HG03103 (cell line): ENCODE data around the gene JAZF1.

ENCODE experiments used
- ATAC-seq: cut with Tn5 transposase; IDR thresholded peaks from one replicate; pipeline ENCODE4 v1.9.1; 2021; ENCODE audit warnings: low read depth; ENCODE audit not compliant: unreplicated experiment

Gene JAZF1

GRCh38 chr7:28081016-28081415 lies 99.6 kb downstream of the JAZF1 start:
- no peak for ATAC-seq

DNA sequence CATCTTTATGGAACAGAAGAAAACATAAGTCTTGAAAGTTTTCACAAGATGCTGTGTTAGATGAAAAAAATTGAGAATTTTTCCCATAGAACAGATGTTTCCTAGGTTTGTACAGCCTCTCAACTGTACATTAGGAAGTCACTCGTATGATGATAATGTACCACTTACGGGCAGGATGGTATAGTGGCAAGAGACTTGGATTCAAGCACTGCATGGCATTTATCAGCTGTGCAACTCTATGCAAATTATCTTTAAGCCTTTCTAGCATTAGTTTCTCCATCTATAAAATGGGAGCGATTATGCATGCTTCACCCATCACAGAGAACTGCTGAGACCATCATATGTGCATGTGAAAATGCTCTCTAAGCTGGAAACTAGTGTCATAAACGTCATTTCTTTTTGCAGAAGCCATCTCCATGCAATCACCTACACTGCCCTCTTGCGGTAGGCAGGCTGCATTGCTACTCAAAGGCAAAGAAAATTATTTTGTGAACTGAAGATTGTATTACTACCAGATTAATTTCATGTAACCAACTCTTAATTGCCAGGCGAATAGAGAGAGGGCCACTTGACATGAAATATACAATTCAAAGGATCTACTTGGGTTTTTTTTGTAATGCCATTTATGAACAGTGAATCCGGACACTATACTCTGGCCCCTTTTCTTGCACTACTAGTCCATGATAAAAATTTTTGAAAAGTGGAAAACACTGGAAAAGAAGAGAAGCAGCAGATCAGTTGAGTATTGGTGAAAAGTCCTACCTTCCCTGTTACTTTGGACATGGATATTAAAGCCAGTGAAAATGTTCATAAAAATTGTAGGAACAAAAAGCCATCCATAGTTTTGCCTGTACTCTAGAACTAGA lies 102.3 kb downstream of the JAZF1 start:
- ATAC-seq, result peak; percentile 60

DNA sequence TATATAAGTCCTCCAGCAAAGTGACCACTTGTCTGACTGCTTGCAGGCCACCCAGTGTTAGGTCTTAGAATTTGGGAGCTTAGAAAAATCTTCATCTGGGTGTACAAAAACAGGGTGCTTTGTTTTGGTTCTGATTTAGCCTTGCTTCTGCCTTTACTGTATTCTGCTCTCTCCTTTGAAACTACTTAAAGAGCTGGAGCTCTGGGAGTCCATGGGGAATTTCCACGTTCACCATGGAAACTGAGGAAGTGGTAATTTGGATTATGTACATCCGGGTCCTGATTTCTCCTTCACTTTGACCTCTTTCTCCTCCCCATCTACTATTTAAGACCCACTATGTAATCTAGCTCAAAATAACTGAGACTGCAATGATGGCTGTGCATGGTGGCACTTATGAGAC lies 103.0 kb downstream of the JAZF1 start:
- ATAC-seq, result no peak

DNA sequence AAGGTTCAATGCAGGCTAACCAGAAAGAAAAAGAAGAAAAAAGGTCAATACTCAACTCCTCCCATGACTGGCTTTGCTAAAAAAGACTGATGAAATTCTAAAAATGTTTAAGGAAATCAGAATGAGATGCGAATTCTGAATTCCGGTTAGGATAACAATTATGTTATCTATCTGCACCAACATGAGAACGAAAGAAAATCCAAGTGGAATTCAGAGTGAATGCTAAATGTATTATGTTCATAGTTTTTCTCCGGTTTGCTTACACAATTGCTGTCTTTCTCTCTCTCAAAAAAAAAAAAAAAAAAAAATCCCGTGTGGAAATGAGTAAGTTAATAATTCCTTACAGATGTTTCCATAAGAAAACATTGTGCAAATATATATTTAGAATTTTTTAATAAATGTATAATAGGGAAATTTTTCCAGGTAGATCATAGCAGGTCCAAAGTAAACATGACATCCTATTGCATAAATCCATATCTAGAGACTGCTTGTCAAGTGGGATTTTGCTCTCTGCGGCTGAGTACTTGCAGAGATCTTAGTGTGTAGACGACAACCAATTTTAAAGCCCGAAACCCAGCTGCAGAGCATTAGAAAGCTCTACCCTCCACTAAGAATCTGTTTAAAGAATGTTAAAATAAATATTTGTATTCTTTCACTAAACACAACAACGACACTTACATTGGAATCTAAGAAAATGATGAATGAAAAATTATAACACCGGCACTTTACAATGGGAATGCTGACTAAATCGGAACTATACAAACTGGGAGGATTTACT lies 104.0 kb downstream of the JAZF1 start:
- no peak for ATAC-seq

DNA sequence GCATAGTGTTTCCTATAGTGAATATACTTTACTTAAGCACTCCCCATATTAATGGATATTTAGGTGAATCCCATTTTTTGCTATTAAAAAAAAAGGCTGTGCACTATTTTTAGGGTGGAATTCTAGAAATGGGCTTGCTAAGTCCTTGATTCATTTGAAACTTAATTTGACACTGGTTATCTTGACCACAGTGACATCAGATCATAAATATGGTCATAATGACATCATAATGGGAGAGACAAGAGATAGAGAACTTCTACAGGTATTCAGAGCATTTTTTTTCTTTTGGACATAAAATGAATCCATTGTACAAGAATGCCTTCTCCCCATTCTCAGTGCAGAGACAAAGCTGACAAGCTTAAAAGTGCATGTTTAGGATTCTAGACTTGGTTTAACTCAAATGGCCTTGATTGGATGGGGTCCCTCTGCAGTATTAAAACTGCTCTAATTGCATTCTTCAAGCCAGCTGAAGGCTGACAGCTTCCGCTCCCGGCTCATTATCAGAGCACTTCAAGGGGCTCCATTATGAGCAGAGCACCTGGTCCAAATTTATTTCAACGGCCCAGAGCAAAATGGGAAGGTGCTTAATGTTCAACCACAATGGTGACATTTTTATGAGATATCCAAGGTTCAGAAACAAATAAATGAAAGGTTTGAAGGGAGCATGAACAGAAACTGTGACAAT lies 104.8 kb downstream of the JAZF1 start:
- no peak for ATAC-seq

GRCh38 chr7:28072876-28073514 lies 107.6 kb downstream of the JAZF1 start:
- ATAC-seq, result no peak

DNA sequence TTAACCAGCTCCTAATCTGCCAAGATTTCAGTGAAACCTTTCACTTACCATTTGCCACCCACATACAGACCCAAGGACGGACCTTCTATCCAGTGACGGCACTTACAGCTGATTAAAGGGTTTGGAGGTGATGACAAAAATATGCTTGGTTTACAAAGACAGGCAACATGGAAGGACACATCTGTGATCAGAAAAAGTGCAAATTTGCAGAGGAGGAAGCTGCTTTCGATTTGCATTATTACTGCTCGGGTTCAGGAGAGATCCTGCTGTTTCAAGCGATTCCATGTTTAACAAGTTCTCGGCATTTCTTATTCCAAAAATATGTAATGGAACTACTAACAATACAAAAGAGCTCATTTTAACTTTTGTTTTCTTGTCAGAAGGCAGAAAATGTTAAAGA lies 109.0 kb downstream of the JAZF1 start:
- no peak for ATAC-seq

GRCh38 chr7:28070297-28071055 lies 110.1 kb downstream of the JAZF1 start:
- no peak for ATAC-seq

DNA sequence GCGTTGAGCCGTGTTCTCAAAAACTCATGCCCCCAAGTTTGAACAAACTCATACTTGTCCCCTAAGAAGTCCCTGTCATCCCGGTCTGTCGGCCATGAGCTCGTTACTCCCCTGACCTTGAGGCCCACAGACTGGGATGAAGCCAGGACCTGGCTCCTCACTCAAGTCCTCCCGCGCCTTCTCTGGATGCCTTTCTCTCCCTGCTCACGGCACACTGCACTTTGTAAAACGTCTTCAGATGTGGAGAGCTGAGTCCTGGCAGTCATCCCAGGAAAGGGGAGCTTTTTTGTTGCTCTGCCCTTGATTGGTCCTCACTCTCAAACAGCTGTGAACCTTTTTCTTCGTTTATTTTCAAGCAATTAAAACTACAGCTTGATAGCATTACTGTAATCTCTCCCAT lies 110.8 kb downstream of the JAZF1 start:
- no peak for ATAC-seq

- ATAC-seq, result no peak
Observed at GRCh38 chr7:28069388-28069787, 111.2 kb downstream of the JAZF1 start.

DNA sequence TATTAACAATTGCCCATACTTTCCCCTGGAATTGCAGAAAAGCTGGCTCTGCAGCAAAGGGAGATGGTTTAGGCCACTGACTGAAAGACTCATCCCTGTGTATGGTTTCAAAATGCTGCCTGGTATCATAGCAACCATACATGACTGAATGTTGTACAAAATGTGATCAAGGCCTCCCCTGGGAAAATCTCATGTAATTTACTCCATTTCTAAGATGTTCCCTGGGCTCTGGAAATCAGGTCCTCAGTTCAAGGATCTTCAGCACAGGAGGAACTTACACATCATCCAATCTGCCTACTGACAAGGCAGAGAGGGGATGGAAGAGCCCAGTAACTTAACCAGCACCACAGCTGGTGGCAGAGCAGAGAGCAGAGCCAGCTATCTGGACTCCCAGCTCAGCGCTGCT lies 111.8 kb downstream of the JAZF1 start:
- ATAC-seq, result no peak

DNA sequence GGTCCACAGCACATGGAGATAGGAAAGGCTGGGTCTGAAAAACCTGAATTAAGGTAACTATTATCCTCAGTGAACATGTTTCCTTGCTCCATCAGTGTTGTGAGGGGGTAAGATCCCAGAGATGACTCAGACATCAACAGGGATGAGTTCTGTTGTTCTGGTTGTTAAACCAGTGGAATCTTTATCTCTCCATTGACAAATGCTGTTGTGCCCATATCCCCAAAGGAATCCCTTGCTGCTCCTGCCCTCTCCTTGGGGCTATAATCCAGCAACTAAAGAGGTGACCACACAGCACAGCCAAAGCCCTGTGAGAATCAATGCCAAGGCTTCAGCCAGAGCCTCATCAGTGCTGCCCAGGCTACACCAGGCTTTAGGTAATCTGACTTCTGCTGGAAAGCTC lies 113.4 kb downstream of the JAZF1 start:
- no peak for ATAC-seq

- no peak for ATAC-seq
Observed at GRCh38 chr7:28065721-28066285, 114.8 kb downstream of the JAZF1 start.

DNA sequence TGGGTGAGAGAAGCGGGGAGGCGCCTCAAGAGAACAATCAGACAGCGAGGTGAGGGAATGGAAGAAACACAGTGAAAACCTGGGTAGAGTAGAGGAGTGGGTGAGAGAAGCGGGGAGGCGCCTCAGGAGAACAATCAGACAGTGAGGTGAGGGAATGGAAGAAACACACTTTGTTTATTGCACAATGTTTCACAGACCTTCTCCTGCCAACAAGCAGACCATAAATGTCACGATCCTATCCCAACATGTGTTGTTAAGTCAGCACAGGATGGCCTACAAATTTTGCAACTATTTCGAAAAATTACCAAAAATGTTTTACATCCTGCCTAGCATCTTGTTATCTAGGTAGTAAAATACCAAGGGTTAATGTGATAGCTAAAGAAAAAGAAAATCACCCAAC lies 115.3 kb downstream of the JAZF1 start:
- no peak for ATAC-seq

DNA sequence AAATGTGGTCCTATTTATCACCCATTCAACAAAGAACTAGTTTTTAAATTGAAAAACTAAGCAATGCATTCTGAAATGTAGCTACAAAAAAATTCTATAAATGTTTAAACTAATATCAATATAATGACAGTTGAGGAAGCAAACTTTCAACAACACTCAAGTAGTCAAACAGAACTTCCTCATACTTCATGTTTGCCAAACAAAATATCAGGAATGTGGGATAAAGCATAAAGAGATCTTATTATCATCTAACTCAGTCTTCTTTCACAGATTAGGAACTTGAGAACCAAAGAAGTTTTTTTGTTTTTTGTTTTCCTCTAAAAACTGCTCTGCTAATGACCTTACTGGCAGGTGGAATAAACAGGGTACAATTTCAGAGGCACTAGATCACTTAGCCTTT lies 116.2 kb downstream of the JAZF1 start:
- ATAC-seq, result no peak

- ATAC-seq, result peak; percentile 60
Observed at GRCh38 chr7:28062197-28062991, 118.2 kb downstream of the JAZF1 start.

DNA sequence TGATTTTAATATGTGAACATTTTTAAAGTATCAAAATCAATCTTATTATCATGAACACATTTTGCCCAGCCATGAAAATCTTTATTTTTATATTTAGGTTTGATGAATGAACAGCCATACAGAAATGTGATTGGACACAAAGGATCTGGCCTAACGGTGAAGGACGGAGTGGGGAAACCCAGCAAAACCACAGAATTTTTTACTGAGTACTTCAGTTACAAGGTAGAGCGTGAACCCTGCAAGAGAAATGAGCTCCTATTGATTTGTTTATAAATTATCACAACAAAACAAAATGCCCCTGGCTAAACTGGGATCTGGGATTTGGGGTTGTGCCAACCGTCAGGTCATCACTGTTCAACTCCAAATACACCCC lies 118.8 kb downstream of the JAZF1 start:
- no peak for ATAC-seq

DNA sequence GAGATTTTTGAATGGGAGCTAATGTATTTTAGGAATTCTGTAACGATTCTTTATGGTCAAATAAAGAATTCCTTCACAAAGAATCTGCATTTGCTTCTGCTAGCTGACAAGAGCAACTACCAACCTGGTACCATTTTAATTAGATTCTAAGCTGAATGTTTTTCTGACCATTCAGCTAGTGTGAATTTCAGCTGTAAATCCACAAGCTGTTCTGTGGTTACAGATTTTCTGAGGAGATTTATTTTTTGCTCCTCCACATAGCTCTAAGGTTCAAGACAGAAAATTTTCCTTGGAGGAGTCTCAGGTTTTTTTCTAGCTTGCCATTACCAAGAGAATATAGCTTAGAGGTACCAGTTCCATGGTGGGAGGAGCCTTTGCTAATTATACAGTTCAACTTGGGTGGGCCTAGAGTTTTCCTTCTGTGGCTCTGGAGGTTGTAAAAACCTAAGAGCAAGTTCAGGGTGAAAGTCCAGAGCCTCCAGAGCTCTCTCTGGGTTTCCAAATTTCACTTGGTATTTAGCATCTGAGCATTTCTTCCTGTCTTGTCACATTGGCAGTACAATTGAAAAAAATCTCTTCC lies 120.1 kb downstream of the JAZF1 start:
- ATAC-seq, result no peak

DNA sequence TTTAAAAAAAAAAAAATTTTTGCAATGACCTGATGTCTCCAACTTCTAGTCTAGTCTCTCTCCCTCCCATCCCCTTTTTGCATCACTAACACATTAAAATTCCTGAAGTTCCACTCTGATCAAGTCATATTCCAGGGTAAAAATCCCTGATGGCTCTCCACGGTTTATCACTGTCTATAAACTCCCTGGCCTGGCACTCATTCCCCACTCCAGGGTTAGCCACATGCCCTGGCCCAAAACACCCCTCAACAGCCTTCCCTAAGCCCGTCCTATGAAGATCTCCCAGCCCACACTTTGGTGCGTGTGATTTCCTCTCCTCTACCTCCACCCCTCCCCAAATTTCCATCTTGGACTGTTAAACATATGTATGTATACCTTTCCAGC lies 125.4 kb downstream of the JAZF1 start:
- no peak for ATAC-seq
